ENCODE measurements around the gene CEP350. TPM values are rescaled to one million over a fixed set of nuclear protein-coding genes. Genes with fewer than 3 reads are reported as not detected.

The CEP350 gene
- polyA plus RNA-seq, 1 donor (not counting 4 experiments of a cell fraction or from before 2014, with no cell fraction given): 12.0 TPM

DNA sequence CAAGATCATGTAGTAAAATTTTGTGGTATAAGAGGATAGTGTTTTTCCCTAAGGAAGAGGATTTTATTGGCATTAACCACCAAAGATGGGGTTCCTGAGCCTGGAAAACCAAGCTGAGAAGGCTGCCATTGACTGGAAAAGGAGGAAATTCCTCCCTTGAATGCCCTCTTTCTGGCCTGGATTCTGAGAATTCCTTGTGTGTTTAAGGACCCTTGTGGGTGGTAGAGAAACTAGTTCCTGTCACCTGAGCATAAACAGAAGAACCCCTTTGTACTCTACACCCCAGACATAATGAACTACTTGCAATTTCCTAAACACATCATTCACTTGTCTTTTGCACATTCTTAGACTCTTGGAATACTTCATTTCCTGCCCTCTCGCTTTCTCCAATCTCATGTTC is 33.1 kb upstream of the CEP350 start:
- dilution Hi-C loops (cut with MboI; ENCODE audit: extremely low pct_ligation_motif_present, low sequenced_read_pairs): no loop called here

DNA sequence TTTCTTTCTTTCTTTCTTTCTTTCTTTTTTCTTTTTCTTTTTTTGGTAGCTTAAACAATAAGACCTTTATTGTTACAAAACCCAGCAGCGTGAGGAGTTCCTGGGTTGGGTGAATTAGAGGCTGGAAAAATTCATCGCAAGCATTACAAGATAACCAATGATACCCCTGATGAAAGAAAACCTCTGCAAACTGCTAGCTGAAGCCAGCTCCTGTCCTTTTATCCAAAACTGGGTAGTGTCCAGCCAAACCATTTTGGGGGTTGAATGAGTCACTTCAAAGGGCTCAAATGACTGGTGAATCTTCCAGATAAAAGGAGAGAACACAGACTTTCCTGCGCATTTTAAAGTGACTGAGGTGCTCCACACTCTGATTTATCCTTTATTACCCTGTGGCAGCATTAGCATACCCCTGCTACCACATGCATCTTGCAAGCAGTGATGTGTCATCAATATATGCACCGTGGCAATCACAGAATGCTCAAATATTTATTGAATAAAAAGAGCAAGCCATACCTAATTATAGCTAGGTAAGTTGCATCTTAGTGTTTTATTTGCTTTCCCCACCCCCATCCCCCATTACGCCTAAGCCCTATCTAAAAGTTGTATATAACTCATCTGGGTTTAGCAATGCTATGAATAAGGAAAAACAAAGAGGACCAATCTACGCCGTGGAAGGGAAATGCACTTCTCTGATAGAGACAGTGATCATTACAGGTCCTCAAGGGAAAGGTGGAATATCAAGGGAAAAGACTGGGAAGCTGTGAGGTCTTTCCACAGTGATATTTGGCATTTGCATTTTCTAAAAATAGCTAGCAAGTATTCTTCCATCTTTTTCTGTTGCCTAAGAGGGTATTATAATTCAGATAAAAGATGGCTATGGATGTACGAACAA is 32.4 kb upstream of the CEP350 start:
- H3K9me1 ChIP-seq (ENCODE audit: control insufficient read depth, extremely low read depth, insufficient read depth, low read length): no peaks in the 10 kb centered on the region
- H3K27me3 ChIP-seq (ENCODE audit: control insufficient read depth, extremely low read depth, insufficient read depth, low read length): no peaks in the 10 kb centered on the region
- peaks cover 7 to 15% of the 10 kb centered on the region in 2 experiments for H3K36me3 ChIP-seq (ENCODE audit: control insufficient read depth in 2 of 2, extremely low read depth in 1 of 2, insufficient read depth in 2 of 2, low read length in 2 of 2)
- H4K20me1 ChIP-seq (ENCODE audit: control insufficient read depth, extremely low read depth, insufficient read depth, low read length): no peaks in the 10 kb centered on the region
- H3K4me1 ChIP-seq (ENCODE audit: control insufficient read depth, extremely low read depth, insufficient read depth, low read length): peaks cover 11% of the 10 kb centered on the region
- no peak overlapping the region for H3K4me3 ChIP-seq (ENCODE audit: control insufficient read depth in 2 of 3, extremely low read depth in 1 of 3, insufficient read depth in 2 of 3, low read depth in 1 of 3, low read length in 3 of 3)
- TF ChIP-seq EZH2 (IDR thresholded peaks at IDR 0.05; ENCODE audit: low read length): no peak
- TF ChIP-seq, protein P1, sequence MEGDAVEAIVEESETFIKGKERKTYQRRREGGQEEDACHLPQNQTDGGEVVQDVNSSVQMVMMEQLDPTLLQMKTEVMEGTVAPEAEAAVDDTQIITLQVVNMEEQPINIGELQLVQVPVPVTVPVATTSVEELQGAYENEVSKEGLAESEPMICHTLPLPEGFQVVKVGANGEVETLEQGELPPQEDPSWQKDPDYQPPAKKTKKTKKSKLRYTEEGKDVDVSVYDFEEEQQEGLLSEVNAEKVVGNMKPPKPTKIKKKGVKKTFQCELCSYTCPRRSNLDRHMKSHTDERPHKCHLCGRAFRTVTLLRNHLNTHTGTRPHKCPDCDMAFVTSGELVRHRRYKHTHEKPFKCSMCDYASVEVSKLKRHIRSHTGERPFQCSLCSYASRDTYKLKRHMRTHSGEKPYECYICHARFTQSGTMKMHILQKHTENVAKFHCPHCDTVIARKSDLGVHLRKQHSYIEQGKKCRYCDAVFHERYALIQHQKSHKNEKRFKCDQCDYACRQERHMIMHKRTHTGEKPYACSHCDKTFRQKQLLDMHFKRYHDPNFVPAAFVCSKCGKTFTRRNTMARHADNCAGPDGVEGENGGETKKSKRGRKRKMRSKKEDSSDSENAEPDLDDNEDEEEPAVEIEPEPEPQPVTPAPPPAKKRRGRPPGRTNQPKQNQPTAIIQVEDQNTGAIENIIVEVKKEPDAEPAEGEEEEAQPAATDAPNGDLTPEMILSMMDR (optimal IDR thresholded peaks at IDR 0.05 in 1 of 3, IDR thresholded peaks at IDR 0.05 in 1 of 3, conservative IDR thresholded peaks at IDR 0.05 in 1 of 3; ENCODE audit: extremely low read depth in 1 of 3, insufficient read depth in 2 of 3, low read length in 3 of 3): no peak
- no peak overlapping the region for H3K9ac ChIP-seq (ENCODE audit: control insufficient read depth, extremely low read depth, insufficient read depth, low read length)
- no peak for FAIRE-seq
- DNase-seq (ENCODE audit: low read depth, low spot score): no peak
- H3K79me2 ChIP-seq (ENCODE audit: control insufficient read depth, insufficient read depth, low read length): no peaks in the 10 kb centered on the region
- H2AFZ ChIP-seq (ENCODE audit: control insufficient read depth, low read length): no peak overlapping the region
- H3K4me2 ChIP-seq (ENCODE audit: control insufficient read depth, extremely low read depth, insufficient read depth, low read depth, low read length): no peak overlapping the region
- H3K27ac ChIP-seq (ENCODE audit: control insufficient read depth, insufficient read depth, low read length): no peak overlapping the region
- no peaks in the 10 kb centered on the region for H3K9me3 ChIP-seq (ENCODE audit: control insufficient read depth, low read depth, low read length)
- dilution Hi-C loops (cut with MboI; ENCODE audit: extremely low pct_ligation_motif_present, low sequenced_read_pairs): no loop called here

More for the DNA sequence above, 33.1 kb upstream of the CEP350 start:
- no peaks in the 10 kb centered on the region for H3K9me1 ChIP-seq (ENCODE audit: control insufficient read depth, extremely low read depth, insufficient read depth, low read length)
- no peak overlapping the region for H3K4me2 ChIP-seq (ENCODE audit: control insufficient read depth, extremely low read depth, insufficient read depth, low read depth, low read length)
- no peak overlapping the region for H3K4me3 ChIP-seq (ENCODE audit: control insufficient read depth in 2 of 3, extremely low read depth in 1 of 3, insufficient read depth in 2 of 3, low read depth in 1 of 3, low read length in 3 of 3)
- DNase-seq (ENCODE audit: low read depth, low spot score): no peak
- no peak for FAIRE-seq
- no peak for TF ChIP-seq EZH2 (IDR thresholded peaks at IDR 0.05; ENCODE audit: low read length)
- H3K36me3 ChIP-seq (ENCODE audit: control insufficient read depth in 2 of 2, extremely low read depth in 1 of 2, insufficient read depth in 2 of 2, low read length in 2 of 2): peaks cover 7 to 16% of the 10 kb centered on the region in 2 experiments
- no peaks in the 10 kb centered on the region for H3K9me3 ChIP-seq (ENCODE audit: control insufficient read depth, low read depth, low read length)
- H3K27me3 ChIP-seq (ENCODE audit: control insufficient read depth, extremely low read depth, insufficient read depth, low read length): no peaks in the 10 kb centered on the region
- no peak overlapping the region for H2AFZ ChIP-seq (ENCODE audit: control insufficient read depth, low read length)
- no peaks in the 10 kb centered on the region for H3K79me2 ChIP-seq (ENCODE audit: control insufficient read depth, insufficient read depth, low read length)
- H3K9ac ChIP-seq (ENCODE audit: control insufficient read depth, extremely low read depth, insufficient read depth, low read length): no peak overlapping the region
- H3K27ac ChIP-seq (ENCODE audit: control insufficient read depth, insufficient read depth, low read length): no peak overlapping the region
- no peaks in the 10 kb centered on the region for H4K20me1 ChIP-seq (ENCODE audit: control insufficient read depth, extremely low read depth, insufficient read depth, low read length)
- peaks cover 7% of the 10 kb centered on the region for H3K4me1 ChIP-seq (ENCODE audit: control insufficient read depth, extremely low read depth, insufficient read depth, low read length)

All from keratinocyte (primary cell).